Measurements from ENCODE around the gene PACRG.
A peak's percentile ranks its signal among the peaks of the same experiment; 100 is the strongest.

Gene PACRG

DNA sequence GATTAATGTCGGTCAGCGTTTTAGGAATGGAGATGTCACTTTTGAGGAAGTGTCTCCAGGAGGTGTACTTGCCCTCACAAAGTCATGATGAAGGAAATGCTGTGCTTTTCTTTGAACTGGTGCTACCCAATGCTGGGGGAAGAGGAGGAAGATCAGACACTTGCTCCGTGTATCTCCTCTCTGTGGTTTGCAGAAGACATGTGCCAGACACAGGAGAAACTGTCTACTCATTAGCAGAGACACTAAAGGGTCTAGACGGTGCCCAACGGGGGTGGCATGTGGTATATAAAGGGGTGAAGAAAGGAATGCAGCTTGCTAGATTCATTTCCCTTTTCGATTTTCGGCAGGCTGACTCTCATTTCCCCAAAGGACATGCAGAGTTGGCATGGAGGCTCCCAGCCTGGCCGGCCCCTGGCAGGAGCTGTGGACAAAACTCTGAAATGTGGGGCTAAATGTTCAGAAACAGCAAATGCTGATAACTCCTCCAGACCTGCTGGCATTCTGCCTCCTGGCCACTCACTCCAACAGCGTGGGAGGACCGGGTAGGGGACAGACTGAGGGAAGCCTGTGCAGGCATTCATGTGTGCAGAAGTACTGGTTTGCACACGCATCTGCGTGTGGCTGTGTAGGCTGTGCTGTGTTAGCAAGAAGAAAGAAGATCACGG, 627.1 kb downstream of the PACRG start:
- TF ChIP-seq, protein P1, sequence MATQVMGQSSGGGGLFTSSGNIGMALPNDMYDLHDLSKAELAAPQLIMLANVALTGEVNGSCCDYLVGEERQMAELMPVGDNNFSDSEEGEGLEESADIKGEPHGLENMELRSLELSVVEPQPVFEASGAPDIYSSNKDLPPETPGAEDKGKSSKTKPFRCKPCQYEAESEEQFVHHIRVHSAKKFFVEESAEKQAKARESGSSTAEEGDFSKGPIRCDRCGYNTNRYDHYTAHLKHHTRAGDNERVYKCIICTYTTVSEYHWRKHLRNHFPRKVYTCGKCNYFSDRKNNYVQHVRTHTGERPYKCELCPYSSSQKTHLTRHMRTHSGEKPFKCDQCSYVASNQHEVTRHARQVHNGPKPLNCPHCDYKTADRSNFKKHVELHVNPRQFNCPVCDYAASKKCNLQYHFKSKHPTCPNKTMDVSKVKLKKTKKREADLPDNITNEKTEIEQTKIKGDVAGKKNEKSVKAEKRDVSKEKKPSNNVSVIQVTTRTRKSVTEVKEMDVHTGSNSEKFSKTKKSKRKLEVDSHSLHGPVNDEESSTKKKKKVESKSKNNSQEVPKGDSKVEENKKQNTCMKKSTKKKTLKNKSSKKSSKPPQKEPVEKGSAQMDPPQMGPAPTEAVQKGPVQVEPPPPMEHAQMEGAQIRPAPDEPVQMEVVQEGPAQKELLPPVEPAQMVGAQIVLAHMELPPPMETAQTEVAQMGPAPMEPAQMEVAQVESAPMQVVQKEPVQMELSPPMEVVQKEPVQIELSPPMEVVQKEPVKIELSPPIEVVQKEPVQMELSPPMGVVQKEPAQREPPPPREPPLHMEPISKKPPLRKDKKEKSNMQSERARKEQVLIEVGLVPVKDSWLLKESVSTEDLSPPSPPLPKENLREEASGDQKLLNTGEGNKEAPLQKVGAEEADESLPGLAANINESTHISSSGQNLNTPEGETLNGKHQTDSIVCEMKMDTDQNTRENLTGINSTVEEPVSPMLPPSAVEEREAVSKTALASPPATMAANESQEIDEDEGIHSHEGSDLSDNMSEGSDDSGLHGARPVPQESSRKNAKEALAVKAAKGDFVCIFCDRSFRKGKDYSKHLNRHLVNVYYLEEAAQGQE (IDR thresholded peaks at IDR 0.05; ENCODE audit: insufficient read depth in 1 of 2, low read depth in 2 of 2, low read length in 2 of 2), result 0 out of 4 replicates have a peak, but pooled peaks of 1 of the 2 experiments have one; percentile 1
- TF ChIP-seq TAF1 (IDR thresholded peaks at IDR 0.05; ENCODE audit: borderline replicate concordance, insufficient read depth, low read length) (no peak), FOXP2 (optimal IDR thresholded peaks at IDR 0.05; ENCODE audit: borderline replicate concordance, extremely low read depth, extremely low read length, insufficient read depth) (no peak), POLR2AphosphoS5 (IDR thresholded peaks at IDR 0.05; ENCODE audit: low read depth, low read length) (no peak)

DNA sequence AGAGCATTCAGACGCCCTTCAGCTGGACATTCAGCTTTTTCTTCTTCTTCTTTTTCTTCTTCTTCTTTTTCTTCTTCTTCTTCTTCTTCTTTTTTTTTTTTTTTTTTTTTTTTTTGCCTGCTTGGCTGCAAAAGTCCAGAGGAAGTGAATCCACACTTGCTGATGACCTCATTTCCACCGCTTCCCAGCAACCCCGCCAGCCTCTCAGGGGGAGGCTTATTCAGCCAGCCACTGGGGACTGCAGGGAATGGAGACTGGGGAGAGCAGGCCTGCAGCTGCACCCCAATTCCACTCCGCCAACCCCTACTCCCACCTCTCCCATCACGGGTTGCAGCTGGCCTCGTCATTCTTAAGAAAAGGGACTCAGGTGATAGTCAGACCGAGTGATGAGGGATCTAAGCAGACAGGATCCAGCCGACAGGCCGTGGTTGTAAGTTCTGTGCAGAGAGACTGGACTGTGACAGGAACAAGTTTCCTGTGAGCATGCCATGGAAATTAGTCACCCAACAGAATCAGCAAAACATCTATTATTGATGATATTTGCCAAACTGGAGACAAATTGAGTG, 627.7 kb downstream of the PACRG start:
- TF ChIP-seq POLR2AphosphoS5 (IDR thresholded peaks at IDR 0.05; ENCODE audit: low read depth, low read length) (no peak), FOXP2 (optimal IDR thresholded peaks at IDR 0.05; ENCODE audit: borderline replicate concordance, extremely low read depth, extremely low read length, insufficient read depth) (no peak), TAF1 (IDR thresholded peaks at IDR 0.05; ENCODE audit: borderline replicate concordance, insufficient read depth, low read length) (no peak), SIN3A (IDR thresholded peaks at IDR 0.05; ENCODE audit: borderline replicate concordance, insufficient read depth, low read length) (no peak)
- TF ChIP-seq, protein P1 (IDR thresholded peaks at IDR 0.05; ENCODE audit: insufficient read depth in 1 of 2, low read depth in 2 of 2, low read length in 2 of 2), result no peak

DNA sequence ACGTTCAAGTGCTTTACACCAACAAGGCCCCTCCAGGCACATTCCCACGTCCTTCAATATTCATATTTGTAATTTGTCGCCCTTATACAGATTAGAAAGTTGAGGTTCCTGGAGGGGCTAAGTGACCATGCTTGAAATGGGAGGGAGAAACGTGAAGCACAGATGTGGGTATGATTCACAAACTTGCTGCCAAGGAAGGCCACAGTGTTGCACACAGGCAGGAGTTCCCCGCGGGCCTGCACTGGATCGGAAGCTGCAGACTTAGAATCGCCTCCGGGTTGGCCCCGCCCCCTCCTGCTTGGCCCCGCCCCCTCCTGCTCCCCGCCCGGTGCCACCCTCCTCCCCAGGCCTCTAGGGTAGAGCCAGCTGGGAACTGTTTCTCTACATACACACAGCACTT, 628.5 kb downstream of the PACRG start:
- no peak for TF ChIP-seq SIN3A (IDR thresholded peaks at IDR 0.05; ENCODE audit: borderline replicate concordance, insufficient read depth, low read length)
- TF ChIP-seq, protein P1 (IDR thresholded peaks at IDR 0.05; ENCODE audit: insufficient read depth in 1 of 2, low read depth in 2 of 2, low read length in 2 of 2), result no peak
- no peak for TF ChIP-seq FOXP2 (optimal IDR thresholded peaks at IDR 0.05; ENCODE audit: borderline replicate concordance, extremely low read depth, extremely low read length, insufficient read depth)
- no peak for TF ChIP-seq POLR2AphosphoS5 (IDR thresholded peaks at IDR 0.05; ENCODE audit: low read depth, low read length)
- TF ChIP-seq TAF1 (IDR thresholded peaks at IDR 0.05; ENCODE audit: borderline replicate concordance, insufficient read depth, low read length), result no peak

DNA sequence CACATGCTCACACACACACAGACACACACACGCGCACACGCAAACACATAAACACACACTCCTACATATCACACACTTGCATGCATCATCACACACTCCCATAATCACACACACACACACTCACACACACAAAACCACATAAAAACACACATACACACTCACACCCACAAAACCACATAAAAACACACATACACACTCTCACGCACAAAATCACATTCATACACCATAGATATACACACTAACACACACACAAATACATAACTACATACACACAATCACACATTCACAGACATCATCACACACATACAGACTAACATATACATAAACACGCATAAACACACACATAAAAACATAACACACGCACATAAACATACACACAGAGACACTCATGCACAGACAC, 629.0 kb downstream of the PACRG start:
- no peak for TF ChIP-seq FOXP2 (optimal IDR thresholded peaks at IDR 0.05; ENCODE audit: borderline replicate concordance, extremely low read depth, extremely low read length, insufficient read depth)
- no peak for TF ChIP-seq SIN3A (IDR thresholded peaks at IDR 0.05; ENCODE audit: borderline replicate concordance, insufficient read depth, low read length)
- no peak for TF ChIP-seq POLR2AphosphoS5 (IDR thresholded peaks at IDR 0.05; ENCODE audit: low read depth, low read length)
- no peak for TF ChIP-seq TAF1 (IDR thresholded peaks at IDR 0.05; ENCODE audit: borderline replicate concordance, insufficient read depth, low read length)
- TF ChIP-seq, protein P1 (IDR thresholded peaks at IDR 0.05; ENCODE audit: insufficient read depth in 1 of 2, low read depth in 2 of 2, low read length in 2 of 2), result no peak
